ENCODE results near the gene GDPGP1. TPM values are rescaled to one million over a fixed set of nuclear protein-coding genes. Genes with fewer than 3 reads are reported as not detected.
"Not testable (repeated sequence)": the region's sequence is repeated elsewhere in the genome, so short reads cannot be mapped to it uniquely, and the experiment has no call there.

The GDPGP1 gene
- total RNA-seq, 2 donors from 2014 or later = 19.6 to 22.3 TPM

GRCh38 chr15:90281637-90282036 is 47.6 kb downstream of the GDPGP1 start:
- peak; percentile 72 for ATAC-seq
- DNase-seq = not testable (repeated sequence)

DNA sequence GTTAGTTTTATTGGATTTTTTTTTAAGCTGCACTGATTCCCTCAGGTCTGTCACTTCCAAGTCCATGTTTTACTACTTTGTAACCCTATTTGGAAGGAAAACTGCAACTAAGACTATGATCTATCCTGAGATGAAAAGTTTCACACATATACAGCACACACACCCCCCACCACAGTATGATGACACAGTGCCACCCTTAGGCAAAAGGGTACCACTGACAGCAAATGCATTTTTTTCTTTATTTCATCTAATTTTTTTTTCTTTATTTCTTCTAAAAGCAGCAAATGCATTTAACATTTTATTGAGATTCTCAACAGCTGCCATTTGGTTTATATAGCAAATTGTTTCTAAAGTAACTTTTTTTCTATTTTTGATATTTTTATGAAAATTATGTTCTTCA is 52.7 kb downstream of the GDPGP1 start:
- ATAC-seq = peak; percentile 71
- no peak for DNase-seq
- intact Hi-C loops (cut with DNase I, micrococcal nuclease) = no loop called here

More at GRCh38 chr15:90281637-90282036, 47.6 kb downstream of the GDPGP1 start:
- intact Hi-C loops (cut with DNase I, micrococcal nuclease) = not testable (repeated sequence)

- DNase-seq = no peak
- intact Hi-C loops (cut with DNase I, micrococcal nuclease) = no loop called here
- ATAC-seq = no peak
These were observed 53.1 kb downstream of the GDPGP1 start for GRCh38 chr15:90287101-90287500.

GRCh38 chr15:90287946-90288345 is 53.9 kb downstream of the GDPGP1 start:
- intact Hi-C loops (cut with DNase I, micrococcal nuclease) = no loop called here
- DNase-seq (no peak), ATAC-seq (no peak)

GRCh38 chr15:90291679-90292356 is 57.8 kb downstream of the GDPGP1 start:
- intact Hi-C loops (cut with DNase I, micrococcal nuclease) = no loop called here
- ATAC-seq (peak; percentile 32), DNase-seq (peak; percentile 50 to 72)

GRCh38 chr15:90293040-90293810 is 59.2 kb downstream of the GDPGP1 start:
- intact Hi-C loops (cut with DNase I, micrococcal nuclease) = not testable (repeated sequence)
- peak; percentile 99 for ATAC-seq

DNA sequence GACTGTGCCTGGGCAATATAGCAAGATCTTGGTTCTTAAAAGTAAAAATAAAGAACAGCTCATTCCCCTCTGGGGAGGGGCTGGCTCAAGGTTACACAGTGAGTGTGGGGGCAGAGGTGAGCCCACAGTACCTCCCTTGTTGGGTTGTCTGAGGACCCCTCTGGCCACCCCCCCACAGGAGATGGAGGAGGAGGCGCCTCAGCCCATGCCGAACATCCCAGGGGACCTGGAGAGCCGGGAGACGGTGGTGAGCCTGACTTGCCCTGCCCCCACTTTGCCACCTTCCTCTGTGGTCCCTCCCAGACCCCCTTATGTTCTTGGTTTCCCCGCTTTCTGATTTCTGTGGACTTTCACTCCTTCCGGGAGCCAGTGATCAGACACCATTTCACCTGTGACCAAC is 60.1 kb downstream of the GDPGP1 start:
- ATAC-seq = no peak
- intact Hi-C loops (cut with DNase I, micrococcal nuclease) = no loop called here
- DNase-seq = no peak

More at GRCh38 chr15:90293040-90293810, 59.2 kb downstream of the GDPGP1 start:
- DNase-seq = peak; percentile 93

DNA sequence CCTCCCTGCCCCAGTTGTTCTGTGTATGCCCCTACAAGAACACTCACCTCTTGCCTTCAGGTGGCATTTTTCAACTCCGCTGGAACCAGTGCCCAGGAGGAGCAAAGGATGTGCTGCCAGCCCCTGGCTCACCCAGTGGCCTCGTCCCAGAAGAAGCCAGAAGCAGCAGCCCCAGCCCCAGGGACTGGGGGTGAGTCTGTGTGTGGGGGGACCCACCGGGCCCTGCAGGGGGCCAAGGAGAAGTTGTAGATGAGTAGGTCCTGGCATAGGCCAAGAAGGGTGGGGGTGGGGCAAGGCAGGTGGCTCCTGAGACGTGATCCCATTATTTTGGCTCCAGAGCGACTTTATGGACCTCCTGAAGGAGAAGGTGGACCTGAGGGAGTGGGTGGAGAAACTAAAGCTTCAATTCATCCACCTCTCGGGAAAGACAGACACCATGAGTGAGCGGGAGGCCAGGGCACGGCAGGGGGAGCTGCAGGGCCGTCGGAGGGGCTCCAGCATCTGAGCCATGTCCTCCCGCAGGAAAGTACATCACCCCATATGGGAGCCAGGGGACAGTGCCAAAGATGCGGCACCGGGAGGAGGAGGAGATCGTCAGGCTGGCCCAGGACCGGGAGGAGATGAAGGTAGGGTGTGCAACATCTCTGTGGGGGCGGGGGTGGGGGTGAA is 60.7 kb downstream of the GDPGP1 start:
- ATAC-seq (no peak), DNase-seq (no peak)
- intact Hi-C loops (cut with DNase I, micrococcal nuclease) = no loop called here

- ATAC-seq (no peak), DNase-seq (no peak)
- intact Hi-C loops (cut with DNase I, micrococcal nuclease) = no loop called here
These were observed 61.2 kb downstream of the GDPGP1 start for GRCh38 chr15:90295270-90295648.

Other genes with a start within 250 kb of the GDPGP1 start
- 10 to 100 TPM; 33.8 to 52.9 TPM for gene ZNF710, start 232.9 kb upstream of the GDPGP1 start, total RNA-seq
- 100 to 1,000 TPM; 110 to 185 TPM for gene IDH2, start 131.7 kb upstream of the GDPGP1 start, total RNA-seq
- 100 to 1,000 TPM in 1 of 2 donors, 10 to 100 TPM in 1; 97.2 to 165 TPM for gene SEMA4B, start 32.9 kb upstream of the GDPGP1 start, total RNA-seq
- gene CIB1, start 268 bp upstream of the GDPGP1 start, total RNA-seq = 100 to 1,000 TPM; 235 to 242 TPM
- under 1 TPM; 0.47 to 0.58 TPM for gene TTLL13, start 15.3 kb downstream of the GDPGP1 start, total RNA-seq
- 10 to 100 TPM; 47.8 to 57.0 TPM for gene NGRN, start 31.5 kb downstream of the GDPGP1 start, total RNA-seq
- gene ZNF774, start 118.1 kb downstream of the GDPGP1 start, total RNA-seq = 10 to 100 TPM; 14.7 to 21.2 TPM
- 100 to 1,000 TPM; 197 to 223 TPM for gene IQGAP1, start 154.0 kb downstream of the GDPGP1 start, total RNA-seq